ENCODE measurements around the gene TLR6. TPM values are rescaled to one million over a fixed set of nuclear protein-coding genes. Genes with fewer than 3 reads are reported as not detected.

The TLR6 gene
- total RNA-seq, 4 donors from 2014 or later: 1.4 to 3.0 (median 1.8) TPM

DNA sequence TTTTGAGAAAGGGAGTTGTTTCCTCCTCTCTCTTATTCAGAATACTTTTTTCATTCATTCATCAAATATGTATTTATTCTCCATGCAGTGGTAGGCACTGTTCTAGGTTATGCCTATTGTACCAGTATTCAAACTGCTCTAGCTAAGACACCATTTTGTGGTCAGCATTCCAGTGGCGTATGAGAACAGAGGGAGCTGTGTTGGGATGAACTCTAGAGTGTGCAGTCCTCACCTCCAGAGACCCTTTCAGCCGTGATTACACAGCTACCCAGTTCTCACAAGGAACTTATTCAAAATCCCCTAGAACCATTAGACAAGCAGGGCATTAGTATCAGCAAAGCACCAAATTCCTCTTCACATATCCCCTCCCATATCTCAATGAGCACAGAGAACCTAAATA lies 56.3 kb downstream of the TLR6 start:
- no peak overlapping the region for H3K27ac ChIP-seq
- H3K4me1 ChIP-seq: peaks cover 5 to 7% of the 10 kb centered on the region in 2 donors
- no peaks in the 10 kb centered on the region for H3K36me3 ChIP-seq
- DNase-seq: no peak
- intact Hi-C loops (cut with DNase I): no loop called here
- 94 to 100% methylated on average over 2 of the region's 2 CpGs for WGBS, 2 donors
- no peak overlapping the region for H3K4me3 ChIP-seq (replicated peaks in 1 of 3)
- no peaks in the 10 kb centered on the region for H3K9me3 ChIP-seq
- TF ChIP-seq POLR2A (IDR thresholded peaks at IDR 0.05): no peak
- TF ChIP-seq, protein P1, sequence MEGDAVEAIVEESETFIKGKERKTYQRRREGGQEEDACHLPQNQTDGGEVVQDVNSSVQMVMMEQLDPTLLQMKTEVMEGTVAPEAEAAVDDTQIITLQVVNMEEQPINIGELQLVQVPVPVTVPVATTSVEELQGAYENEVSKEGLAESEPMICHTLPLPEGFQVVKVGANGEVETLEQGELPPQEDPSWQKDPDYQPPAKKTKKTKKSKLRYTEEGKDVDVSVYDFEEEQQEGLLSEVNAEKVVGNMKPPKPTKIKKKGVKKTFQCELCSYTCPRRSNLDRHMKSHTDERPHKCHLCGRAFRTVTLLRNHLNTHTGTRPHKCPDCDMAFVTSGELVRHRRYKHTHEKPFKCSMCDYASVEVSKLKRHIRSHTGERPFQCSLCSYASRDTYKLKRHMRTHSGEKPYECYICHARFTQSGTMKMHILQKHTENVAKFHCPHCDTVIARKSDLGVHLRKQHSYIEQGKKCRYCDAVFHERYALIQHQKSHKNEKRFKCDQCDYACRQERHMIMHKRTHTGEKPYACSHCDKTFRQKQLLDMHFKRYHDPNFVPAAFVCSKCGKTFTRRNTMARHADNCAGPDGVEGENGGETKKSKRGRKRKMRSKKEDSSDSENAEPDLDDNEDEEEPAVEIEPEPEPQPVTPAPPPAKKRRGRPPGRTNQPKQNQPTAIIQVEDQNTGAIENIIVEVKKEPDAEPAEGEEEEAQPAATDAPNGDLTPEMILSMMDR (IDR thresholded peaks at IDR 0.05): no peak
- H3K27me3 ChIP-seq: no peaks in the 10 kb centered on the region

DNA sequence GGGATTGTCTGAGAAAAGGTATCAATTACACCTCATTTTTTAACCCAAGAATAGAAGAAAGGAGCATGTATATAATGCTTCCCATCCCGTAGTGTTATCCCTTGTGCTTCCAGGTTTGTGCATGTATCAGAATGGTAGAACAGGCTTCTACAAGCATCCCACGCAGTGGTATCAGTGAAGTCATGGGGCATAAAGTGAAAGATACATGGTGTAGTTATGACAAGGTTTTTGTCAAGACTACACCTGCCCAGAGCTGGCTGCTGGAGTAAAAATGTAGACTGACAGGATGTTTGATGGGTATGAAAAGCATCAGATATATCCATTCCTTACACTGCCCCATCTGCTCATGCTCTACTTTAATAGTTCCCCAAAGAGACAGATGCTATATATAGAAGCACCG lies 61.5 kb downstream of the TLR6 start:
- no peak overlapping the region for H3K4me3 ChIP-seq (replicated peaks in 1 of 3)

DNA sequence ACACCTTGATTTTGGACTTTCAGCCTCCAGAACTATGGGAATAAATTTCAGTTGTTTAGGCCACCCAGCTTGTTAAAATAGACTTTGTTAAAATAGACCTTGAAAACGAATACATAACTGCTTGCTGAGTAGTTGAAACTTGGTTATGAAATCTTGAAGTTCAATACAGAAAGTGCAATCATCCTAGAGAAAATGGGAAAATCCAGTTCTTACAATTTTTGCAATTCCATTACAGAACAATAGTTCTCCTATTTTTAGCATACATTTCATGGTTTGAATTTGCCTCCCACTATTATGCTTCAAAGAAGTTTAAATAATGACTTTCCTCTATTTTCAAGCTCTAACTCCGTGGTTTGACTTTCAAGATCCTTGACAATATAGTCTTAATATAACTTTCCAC lies 62.6 kb downstream of the TLR6 start:
- Histone ChIP-seq H3K4me1 (no peaks in the 10 kb centered on the region), H3K27me3 (no peaks in the 10 kb centered on the region), H3K4me3 (replicated peaks in 1 of 3) (no peak overlapping the region), H3K36me3 (no peaks in the 10 kb centered on the region), H3K9me3 (no peaks in the 10 kb centered on the region), H3K27ac (no peak overlapping the region)
- intact Hi-C loops (cut with DNase I): no loop called here
- 73 to 83% methylated on average over 2 of the region's 2 CpGs for WGBS, 2 donors
- TF ChIP-seq, protein P1 (IDR thresholded peaks at IDR 0.05): no peak
- TF ChIP-seq POLR2A (IDR thresholded peaks at IDR 0.05): no peak
- DNase-seq: no peak

More for the DNA sequence above, 61.5 kb downstream of the TLR6 start:
- no peak for TF ChIP-seq POLR2A (IDR thresholded peaks at IDR 0.05)
- TF ChIP-seq, protein P1 (IDR thresholded peaks at IDR 0.05): no peak
- Histone ChIP-seq H3K4me1 (no peaks in the 10 kb centered on the region), H3K27me3 (no peaks in the 10 kb centered on the region), H3K36me3 (no peaks in the 10 kb centered on the region), H3K9me3 (no peaks in the 10 kb centered on the region), H3K27ac (no peak overlapping the region)
- intact Hi-C loops (cut with DNase I): no loop called here
- DNase-seq: no peak
- WGBS, 2 donors: 92% methylated on average over 3 of the region's 3 CpGs

DNA sequence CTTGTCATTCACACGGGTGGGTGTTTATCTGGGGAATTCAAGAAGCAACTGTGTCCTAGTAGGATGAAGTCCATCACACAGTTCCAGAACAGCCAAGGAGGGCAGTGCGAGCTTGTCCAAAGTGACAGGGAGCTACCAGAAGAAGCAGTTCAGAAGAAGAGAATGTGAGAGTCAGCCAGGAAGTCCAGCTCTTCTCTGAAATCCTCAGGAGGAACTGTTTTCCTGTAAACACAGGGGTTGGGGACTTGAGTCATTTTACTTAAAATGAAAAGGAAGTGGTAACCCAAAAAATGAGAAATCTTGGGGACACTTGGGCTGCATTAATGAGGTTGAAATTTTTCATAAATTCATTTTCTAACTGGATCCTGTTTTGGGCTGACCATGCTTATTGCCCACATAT lies 65.6 kb downstream of the TLR6 start:
- H3K9me3 ChIP-seq: no peaks in the 10 kb centered on the region
- H3K36me3 ChIP-seq: no peaks in the 10 kb centered on the region
- intact Hi-C loops (cut with DNase I): no loop called here
- no peaks in the 10 kb centered on the region for H3K4me1 ChIP-seq
- no peaks in the 10 kb centered on the region for H3K27me3 ChIP-seq
- no peak overlapping the region for H3K27ac ChIP-seq
- 68 to 85% methylated on average over 2 of the region's 2 CpGs for WGBS, 2 donors
- H3K4me3 ChIP-seq (replicated peaks in 1 of 3): no peak overlapping the region
- no peak for TF ChIP-seq POLR2A (IDR thresholded peaks at IDR 0.05)
- TF ChIP-seq, protein P1 (IDR thresholded peaks at IDR 0.05): no peak
- no peak for DNase-seq

DNA sequence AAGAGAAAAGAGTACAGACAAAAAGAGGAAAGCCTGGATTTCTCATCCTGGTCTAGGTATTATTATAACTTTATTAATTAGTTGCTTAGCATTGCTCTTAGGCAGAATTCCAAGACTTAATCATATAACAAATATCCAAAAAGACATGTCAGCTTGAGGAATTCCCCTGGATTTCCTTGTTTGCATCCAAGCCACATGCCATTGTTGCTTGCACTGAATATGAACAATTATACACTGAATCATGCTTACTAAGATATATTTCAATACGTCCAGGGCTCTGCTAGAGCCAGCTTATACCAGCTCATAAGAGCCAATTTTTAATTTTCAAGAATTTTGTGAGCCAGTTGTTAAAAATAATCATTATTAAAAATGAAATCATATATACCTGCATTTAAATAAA lies 68.3 kb downstream of the TLR6 start:
- WGBS, 2 donors: 66 to 78% methylated on average over 1 of the region's 1 CpG
- DNase-seq: no peak
- Histone ChIP-seq H3K27me3 (no peaks in the 10 kb centered on the region), H3K4me3 (replicated peaks in 1 of 3) (no peak overlapping the region), H3K9me3 (no peaks in the 10 kb centered on the region), H3K36me3 (no peaks in the 10 kb centered on the region), H3K27ac (no peak overlapping the region), H3K4me1 (no peaks in the 10 kb centered on the region)
- intact Hi-C loops (cut with DNase I): no loop called here
- TF ChIP-seq POLR2A (IDR thresholded peaks at IDR 0.05): no peak
- TF ChIP-seq, protein P1 (IDR thresholded peaks at IDR 0.05): no peak

All from thyroid gland (tissue), 4 donors.